Loucy (cell line): ENCODE results near the gene FAM161A.

ENCODE experiments used
- EZH2phosphoT487 ChIP-seq: fragments of 200-600 bp; IDR thresholded peaks from 2 replicates; pipeline ENCODE4 v1.6.1; 2018; ENCODE audit warnings: antibody characterized with exemption, mild to moderate bottlenecking, moderate library complexity, borderline replicate concordance
- TF ChIP-seq, protein P1 (sequence below): fragments of 200-600 bp; sonication (generic); conservative IDR thresholded peaks from 2 replicates; pipeline ENCODE4 v1.5.1; 2014; ENCODE audit warnings: mild to moderate bottlenecking, antibody characterized with exemption, low read length

DNA sequence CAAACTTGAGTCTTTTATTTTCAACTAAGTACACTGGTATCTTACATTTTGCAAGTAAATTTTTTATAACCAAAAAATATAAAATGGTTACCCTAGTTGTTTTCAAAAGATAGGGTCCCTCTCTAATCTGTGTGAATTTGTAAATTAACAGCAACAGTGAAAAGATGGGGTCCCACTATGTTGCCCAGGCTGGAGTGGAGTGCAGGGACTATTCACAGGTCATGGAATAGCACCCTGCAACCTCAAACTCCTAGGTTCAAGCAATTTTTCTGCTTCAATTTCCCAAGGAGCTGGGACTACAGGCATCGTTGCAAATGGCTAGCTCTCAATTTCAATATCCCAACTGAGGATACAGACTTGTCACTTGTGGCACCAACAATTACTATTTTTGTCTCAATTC is 22.5 kb upstream of the FAM161A start:
- TF ChIP-seq, protein P1, sequence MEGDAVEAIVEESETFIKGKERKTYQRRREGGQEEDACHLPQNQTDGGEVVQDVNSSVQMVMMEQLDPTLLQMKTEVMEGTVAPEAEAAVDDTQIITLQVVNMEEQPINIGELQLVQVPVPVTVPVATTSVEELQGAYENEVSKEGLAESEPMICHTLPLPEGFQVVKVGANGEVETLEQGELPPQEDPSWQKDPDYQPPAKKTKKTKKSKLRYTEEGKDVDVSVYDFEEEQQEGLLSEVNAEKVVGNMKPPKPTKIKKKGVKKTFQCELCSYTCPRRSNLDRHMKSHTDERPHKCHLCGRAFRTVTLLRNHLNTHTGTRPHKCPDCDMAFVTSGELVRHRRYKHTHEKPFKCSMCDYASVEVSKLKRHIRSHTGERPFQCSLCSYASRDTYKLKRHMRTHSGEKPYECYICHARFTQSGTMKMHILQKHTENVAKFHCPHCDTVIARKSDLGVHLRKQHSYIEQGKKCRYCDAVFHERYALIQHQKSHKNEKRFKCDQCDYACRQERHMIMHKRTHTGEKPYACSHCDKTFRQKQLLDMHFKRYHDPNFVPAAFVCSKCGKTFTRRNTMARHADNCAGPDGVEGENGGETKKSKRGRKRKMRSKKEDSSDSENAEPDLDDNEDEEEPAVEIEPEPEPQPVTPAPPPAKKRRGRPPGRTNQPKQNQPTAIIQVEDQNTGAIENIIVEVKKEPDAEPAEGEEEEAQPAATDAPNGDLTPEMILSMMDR, result no peak
- TF ChIP-seq EZH2phosphoT487, result no peak
